Measurements from ENCODE around the gene CACNA2D2.

- TF ChIP-seq CTCF (conservative IDR thresholded peaks at IDR 0.05), result no peak
- TF ChIP-seq EZH2 (IDR thresholded peaks at IDR 0.05; ENCODE audit: low read depth), result no peak
Measured at GRCh38 chr3:50484722-50485121, 18.7 kb downstream of the CACNA2D2 start.

Measured in PC-9 (cell line).